H9 (cell line): ENCODE measurements around the gene SEMA7A. TPM values are rescaled to one million over a fixed set of nuclear protein-coding genes. Genes with fewer than 3 reads are reported as not detected.

Experiments used
- DNase-seq: peaks from one replicate; pipeline ENCODE4 v3.0.0-alpha.2; 2017
- H2AFZ ChIP-seq: one replicate; pipeline ENCODE4 v1.6.1; 2013; ENCODE audit warnings: mild to moderate bottlenecking, low read length, control low read depth, moderate library complexity
- H2AK5ac ChIP-seq: 2 replicates; pipeline ENCODE4 v1.6.1; 2013; ENCODE audit warnings: low read length, control low read depth, mixed read lengths; ENCODE audit not compliant: insufficient read length
- H2BK120ac ChIP-seq: one replicate; pipeline ENCODE4 v1.6.1; 2013; ENCODE audit warnings: low read depth, mild to moderate bottlenecking, low read length, control low read depth, inconsistent platforms; ENCODE audit not compliant: poor library complexity, severe bottlenecking
- H2BK12ac ChIP-seq: 2 replicates; pipeline ENCODE4 v1.6.1; 2013; ENCODE audit warnings: low read length, control low read depth, mixed read lengths, low read depth; ENCODE audit not compliant: insufficient read length
- H2BK15ac ChIP-seq: 2 replicates; pipeline ENCODE4 v1.6.1; 2013; ENCODE audit warnings: low read depth, low read length, control low read depth
- H2BK20ac ChIP-seq: one replicate; pipeline ENCODE4 v1.6.1; 2013; ENCODE audit warnings: low read depth, mild to moderate bottlenecking, low read length, control low read depth, inconsistent platforms; ENCODE audit not compliant: poor library complexity, severe bottlenecking
- H2BK5ac ChIP-seq: 2 replicates; pipeline ENCODE4 v1.6.1; 2013; ENCODE audit warnings: low read length, control low read depth, mixed read lengths; ENCODE audit not compliant: insufficient read length
- H3K14ac ChIP-seq: 2 replicates; pipeline ENCODE4 v1.6.1; 2013; ENCODE audit warnings: low read length, control low read depth; ENCODE audit not compliant: insufficient read depth
- H3K18ac ChIP-seq: 2 replicates; pipeline ENCODE4 v1.6.1; 2013; ENCODE audit warnings: low read depth, mild to moderate bottlenecking, mixed read lengths, low read length, control low read depth; ENCODE audit not compliant: insufficient read length
- H3K23ac ChIP-seq: 2 replicates; pipeline ENCODE4 v1.6.1; 2013; ENCODE audit warnings: low read length, control low read depth, mixed read lengths, low read depth; ENCODE audit not compliant: insufficient read length
- H3K23me2 ChIP-seq: 2 replicates; pipeline ENCODE4 v1.6.1; 2013; ENCODE audit warnings: low read depth, mild to moderate bottlenecking, mixed read lengths, low read length, control low read depth; ENCODE audit not compliant: insufficient read length, poor library complexity, severe bottlenecking
- H3K27ac ChIP-seq: 2 replicates; pipeline ENCODE4 v1.5.1; 2013; ENCODE audit warnings: low read length, control low read depth, mixed read lengths, low read depth; ENCODE audit not compliant: insufficient read length
- H3K27me3 ChIP-seq: 2 replicates; pipeline ENCODE4 v1.6.1; 2013; ENCODE audit warnings: low read length, control low read depth, inconsistent platforms; ENCODE audit not compliant: insufficient read depth
- H3K4ac ChIP-seq: 2 replicates; pipeline ENCODE4 v1.6.1; 2013; ENCODE audit warnings: low read depth, mild to moderate bottlenecking, control low read depth, inconsistent platforms, low read length, moderate library complexity
- H3K4me1 ChIP-seq: 2 replicates; pipeline ENCODE4 v1.6.1; 2013; ENCODE audit warnings: low read length, control low read depth, inconsistent platforms; ENCODE audit not compliant: insufficient read depth
- H3K4me2 ChIP-seq: 2 replicates; pipeline ENCODE4 v1.6.1; 2013; ENCODE audit warnings: low read length, control low read depth, mixed read lengths; ENCODE audit not compliant: insufficient read length, insufficient read depth
- H3K56ac ChIP-seq: 2 replicates; pipeline ENCODE4 v1.6.1; 2013; ENCODE audit warnings: low read depth, mild to moderate bottlenecking, mixed read lengths, low read length, control low read depth; ENCODE audit not compliant: insufficient read length
- H3K79me1 ChIP-seq: 2 replicates; pipeline ENCODE4 v1.6.1; 2013; ENCODE audit warnings: low read depth, mild to moderate bottlenecking, moderate library complexity, low read length, control low read depth, inconsistent platforms; ENCODE audit not compliant: insufficient read depth, poor library complexity, severe bottlenecking
- H3K79me2 ChIP-seq: 2 replicates; pipeline ENCODE4 v1.6.1; 2013; ENCODE audit warnings: low read length, control low read depth, inconsistent platforms; ENCODE audit not compliant: insufficient read depth
- H3K9ac ChIP-seq: 2 replicates; pipeline ENCODE4 v1.6.1; 2013; ENCODE audit warnings: low read length, control low read depth, mixed read lengths; ENCODE audit not compliant: insufficient read length; ENCODE audit errors: extremely low read depth
- H3K9me3 ChIP-seq: one replicate; pipeline ENCODE4 v1.6.1; 2013; ENCODE audit warnings: low read depth, low read length, inconsistent platforms; ENCODE audit not compliant: control insufficient read depth
- H3T11ph ChIP-seq: one replicate; pipeline ENCODE4 v1.6.1; 2013; ENCODE audit warnings: mild to moderate bottlenecking, low read length, control low read depth, inconsistent platforms
- H4K20me1 ChIP-seq: one replicate; pipeline ENCODE4 v1.6.1; 2013; ENCODE audit not compliant: control insufficient read depth, insufficient read length, insufficient read depth
- H4K5ac ChIP-seq: 2 replicates; pipeline ENCODE4 v1.6.1; 2013; ENCODE audit warnings: low read depth, mild to moderate bottlenecking, mixed read lengths, low read length, control low read depth; ENCODE audit not compliant: insufficient read length
- H4K8ac ChIP-seq: replicated peaks from 2 replicates; pipeline ENCODE4 v1.6.1; 2013; ENCODE audit warnings: low read length, control low read depth, mixed read lengths, low read depth; ENCODE audit not compliant: insufficient read length
- H4K91ac ChIP-seq: 2 replicates; pipeline ENCODE4 v1.6.1; 2013; ENCODE audit warnings: low read depth, mild to moderate bottlenecking, moderate library complexity, mixed read lengths, low read length, control low read depth; ENCODE audit not compliant: insufficient read length
- H3K27ac Mint-ChIP-seq, 3 experiments: 2 replicates in 2 of 3; 3 replicates in 1 of 3; pipeline ENCODE4 v1.8.0; 2020 to 2021; ENCODE audit warnings: mixed read lengths in 3 of 3, mild to moderate bottlenecking in 1 of 3, moderate library complexity in 1 of 3
- H3K27me3 Mint-ChIP-seq: 2 replicates; pipeline ENCODE4 v1.8.0; 2021; ENCODE audit warnings: low read depth, mild to moderate bottlenecking, moderate library complexity, mixed read lengths
- H3K36me3 Mint-ChIP-seq, 3 experiments: 2 replicates in 2 of 3; 3 replicates in 1 of 3; pipeline ENCODE4 v1.8.0; 2020 to 2021; ENCODE audit warnings: low read depth in 3 of 3, mixed read lengths in 3 of 3; ENCODE audit not compliant: insufficient read depth in 1 of 3
- H3K4me1 Mint-ChIP-seq, 2 experiments: 2 replicates each; pipeline ENCODE4 v1.8.0; 2020; ENCODE audit warnings: mixed read lengths in 2 of 2
- H3K4me3 Mint-ChIP-seq, 2 experiments: 2 replicates in 1 of 2; 3 replicates in 1 of 2; pipeline ENCODE4 v1.8.0; 2020 to 2021; ENCODE audit warnings: mild to moderate bottlenecking in 2 of 2, mixed read lengths in 2 of 2, moderate library complexity in 1 of 2
- H3K9me3 Mint-ChIP-seq, 2 experiments: 2 replicates in 1 of 2; 3 replicates in 1 of 2; pipeline ENCODE4 v1.8.0; 2020; ENCODE audit warnings: mild to moderate bottlenecking in 2 of 2, mixed read lengths in 2 of 2, moderate library complexity in 1 of 2
- CTCF ChIP-seq: fragments of 200-600 bp; sonication (generic); conservative IDR thresholded peaks from 3 replicates; pipeline ENCODE4 v1.8.0; 2021; ENCODE audit warnings: antibody characterized with exemption, mild to moderate bottlenecking
- WGBS: extraction: QIAGEN DNeasy Blood & Tissue Kit; methylation state at CpG from one replicate; pipeline ENCODE4 v1.1.7; 2013; ENCODE audit warnings: missing lambda C conversion rate, low lambda C conversion rate, mixed read lengths; ENCODE audit not compliant: insufficient read length; ENCODE audit errors: extremely low coverage; 5-methylcytosine and 5-hydroxymethylcytosine counted together
- total RNA-seq: library from RNA; stranded (reverse); gene quantifications from 2 replicates; pipeline ENCODE4 v1.2.1, GENCODE V29; 2021

Gene SEMA7A
- total RNA-seq, 1 experiment from 2014 or later: 5.7 TPM

GRCh38 chr15:74402337-74402841 lies 31.4 kb downstream of the SEMA7A start:
- Histone ChIP-seq H3K23me2 (no peaks in the 10 kb centered on the region), H2AK5ac (no peak overlapping the region), H4K20me1 (no peaks in the 10 kb centered on the region), H3K4me1 (peaks cover 5% of the 10 kb centered on the region; the same call in 1 of the 2 replicates), H2BK5ac (no peak overlapping the region), H3K4ac (no peak overlapping the region), H3K27me3 (no peaks in the 10 kb centered on the region), H3K14ac (no peak overlapping the region), H3K56ac (no peak overlapping the region), H3K79me1 (no peaks in the 10 kb centered on the region), H3K9me3 (no peaks in the 10 kb centered on the region), H3K9ac (no peak overlapping the region), H3K27ac (no peak overlapping the region), H3K23ac (no peak overlapping the region), H3K79me2 (no peaks in the 10 kb centered on the region), H3K4me2 (no peak overlapping the region), H4K5ac (no peak overlapping the region), H2BK15ac (no peak overlapping the region), H2BK12ac (no peak overlapping the region), H3T11ph (no peak overlapping the region), H2BK20ac (no peak overlapping the region), H4K91ac (no peak overlapping the region), H2AFZ (no peak overlapping the region), H4K8ac (no peak overlapping the region), H2BK120ac (no peak overlapping the region), H3K18ac (no peak overlapping the region)
- no peak for DNase-seq
- Mint-ChIP-seq H3K9me3 (no peaks in the 10 kb centered on the region), H3K36me3 (no peaks in the 10 kb centered on the region), H3K4me1 (peaks cover 18 to 33% of the 10 kb centered on the region in 2 experiments), H3K27ac (no peak overlapping the region; a peak in 1 of 7 replicates), H3K4me3 (no peak overlapping the region), H3K27me3 (no peaks in the 10 kb centered on the region; the same call in 1 of the 2 replicates)
- TF ChIP-seq CTCF: no peak
- WGBS: no CpG with 5 or more reads among the region's 5 CpGs
